Stimulated activated CD8-positive, alpha-beta memory T cell treated with anti-CD3 and anti-CD28 coated beads, Interleukin-4, amount 100 ng/mL, for 1 hour (primary cell): ENCODE measurements around the gene TMEM50B.
A peak's percentile ranks its signal among the peaks of the same experiment; 100 is the strongest.
"Not testable (repeated sequence)": the region's sequence is repeated elsewhere in the genome, so short reads cannot be mapped to it uniquely, and the experiment has no call there.

ENCODE experiments used
- DNase-seq, 2 donors: peaks; one replicate each; pipeline ENCODE4 v3.0.0-alpha.2; 2020; ENCODE audit warnings: low read depth in 2 of 2, low spot score in 1 of 2

Gene TMEM50B

DNA sequence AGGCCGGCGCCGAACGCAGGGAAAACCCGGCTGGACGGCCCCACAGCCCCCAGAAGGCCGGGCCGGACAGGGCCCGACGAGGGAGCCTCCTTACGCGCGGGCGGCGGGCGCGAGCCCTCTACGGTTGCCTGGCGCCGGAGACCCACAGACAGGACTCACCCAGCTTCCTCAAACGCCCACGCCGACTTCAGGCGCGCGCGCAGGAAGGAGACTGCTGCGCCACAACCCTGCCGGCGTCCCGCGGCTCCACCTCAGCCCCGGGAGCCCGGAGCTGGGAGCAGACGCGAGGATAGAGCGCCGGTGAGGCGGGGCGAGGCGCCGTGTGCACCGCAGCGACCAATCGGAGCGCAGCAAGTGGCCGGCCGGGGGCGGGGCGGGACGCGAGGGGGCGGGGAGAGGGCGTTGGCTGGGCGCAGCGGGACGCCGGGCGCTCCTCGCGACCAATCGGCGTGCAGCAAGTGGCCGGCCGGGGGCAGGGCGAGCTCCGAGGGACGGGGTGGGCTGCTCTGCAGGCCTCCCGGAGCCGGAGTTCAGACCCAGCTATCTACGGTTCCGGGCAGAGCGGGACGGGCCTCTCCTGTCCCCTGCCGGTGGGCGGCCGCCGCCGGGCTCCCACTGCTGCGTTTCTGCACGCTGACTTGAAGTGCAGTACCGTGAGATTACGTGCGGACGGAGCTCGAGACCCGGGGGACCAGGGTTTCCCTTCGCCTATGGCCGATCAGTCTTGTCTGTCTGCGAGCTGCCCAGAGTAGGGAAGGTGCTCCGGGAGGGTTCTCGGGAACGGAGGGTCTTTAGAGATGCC lies at the start of gene TMEM50B:
Gene TMEM50B, minus strand, starts transcription at position 296 of the 802 bp plus-strand sequence. CDS start 11,089 bp downstream, outside the sequence.
- DNase-seq, result peak; percentile 90 to 95

DNA sequence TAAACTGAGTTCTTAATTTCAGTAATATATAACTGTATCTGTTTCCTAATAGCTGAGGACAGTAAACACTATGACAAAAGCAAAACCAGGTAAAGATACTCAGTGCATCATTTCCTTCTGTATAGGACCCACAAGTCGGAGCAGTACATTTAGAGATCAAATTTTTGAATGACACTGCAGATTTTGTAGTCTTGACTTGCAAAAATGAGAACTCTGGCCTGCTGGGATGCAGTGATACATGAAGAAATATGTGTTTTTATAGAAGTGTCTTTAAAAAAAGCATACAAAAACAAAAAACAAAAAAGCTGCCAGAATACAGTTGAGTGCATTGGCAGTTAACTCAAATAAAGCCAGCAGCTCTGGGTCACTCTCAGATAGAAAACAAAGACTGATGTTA lies 43.2 kb upstream of the TMEM50B start:
- no peak for DNase-seq

DNA sequence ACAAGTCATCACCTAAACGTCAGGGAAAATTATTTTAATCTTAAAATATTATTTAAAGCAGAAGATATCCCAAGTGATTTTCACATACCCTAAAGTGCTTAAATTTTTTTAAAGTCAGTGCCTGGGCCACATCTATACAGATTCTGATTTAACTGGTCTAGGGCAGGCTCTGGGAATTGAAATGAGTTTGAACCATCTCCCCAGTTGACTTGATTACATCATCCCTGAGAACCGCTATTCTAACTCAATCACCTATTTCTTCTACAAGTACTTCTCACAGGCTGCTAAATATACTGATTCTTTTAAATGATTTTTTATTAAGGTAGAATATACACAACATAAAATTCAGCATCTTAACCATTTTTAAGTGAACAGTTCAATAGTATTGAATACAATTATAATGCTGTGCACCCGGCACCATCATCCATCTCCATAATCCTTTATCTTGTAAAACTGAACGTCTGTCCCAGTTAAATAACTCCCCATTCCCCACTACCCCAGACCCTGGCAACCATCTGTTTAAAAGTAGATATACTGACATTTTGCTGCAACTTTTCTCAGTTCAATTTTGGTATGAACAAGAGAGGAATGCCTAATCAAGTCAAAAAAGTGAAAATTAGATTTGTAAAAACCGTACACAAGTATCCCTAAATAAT lies 42.7 kb upstream of the TMEM50B start:
- DNase-seq, result no peak

DNA sequence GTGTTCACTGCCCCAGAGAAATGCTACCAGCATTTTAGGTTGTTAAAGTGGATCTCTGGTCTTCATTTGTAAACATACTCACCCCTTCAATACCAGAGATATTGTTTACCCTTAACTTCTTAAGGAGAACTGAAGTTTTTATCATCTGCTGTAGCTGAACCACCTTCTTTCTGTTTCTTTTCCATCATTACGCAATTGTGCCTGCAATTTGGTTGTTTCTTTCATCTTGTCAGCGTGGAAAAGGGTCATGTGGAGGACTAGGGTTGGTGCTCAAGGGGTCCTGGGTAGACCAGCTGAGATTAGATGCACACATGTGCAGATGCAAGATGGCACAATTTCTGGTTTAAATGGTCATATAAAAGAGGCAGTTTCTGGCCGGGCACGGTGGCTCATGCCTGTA lies 39.1 kb upstream of the TMEM50B start:
- DNase-seq, result no peak

DNA sequence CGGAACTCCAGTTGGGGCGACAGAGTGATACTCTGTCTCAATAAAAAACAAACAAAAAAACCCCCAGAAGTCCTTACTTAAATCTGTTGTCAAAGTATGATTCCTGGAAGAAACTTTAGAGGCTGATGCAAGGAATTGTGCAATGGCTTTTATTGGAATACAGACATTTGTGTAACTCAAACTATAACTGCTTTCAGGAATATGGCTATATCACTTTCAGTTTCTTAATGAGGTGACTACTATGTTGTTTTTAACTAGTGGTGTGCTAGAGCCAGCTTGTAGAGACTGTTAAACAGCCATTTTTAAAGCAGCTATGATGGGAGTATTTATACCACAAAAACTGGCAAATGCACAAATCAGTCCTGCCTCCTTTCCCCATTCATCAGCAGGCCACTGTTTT lies 34.5 kb upstream of the TMEM50B start:
- no peak for DNase-seq

DNA sequence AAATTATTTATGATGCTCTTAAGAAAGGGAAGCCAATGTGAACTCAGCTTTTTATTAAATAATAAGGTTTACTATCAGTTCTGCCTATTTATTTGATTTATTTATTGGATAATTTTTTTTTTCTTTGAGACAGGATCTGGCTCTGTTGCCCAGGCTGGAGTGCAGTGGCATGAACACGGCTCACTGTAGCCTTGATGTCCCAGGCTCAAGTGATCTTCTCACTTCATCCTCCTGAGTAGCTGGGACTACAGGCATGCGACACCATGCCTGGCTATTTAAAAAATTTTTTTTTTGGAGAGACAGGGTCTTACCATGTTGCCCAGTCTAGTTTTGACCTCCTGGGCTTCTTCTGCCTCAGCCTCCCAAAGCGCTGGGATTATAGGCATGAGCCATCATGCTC lies 32.7 kb upstream of the TMEM50B start:
- no peak for DNase-seq

DNA sequence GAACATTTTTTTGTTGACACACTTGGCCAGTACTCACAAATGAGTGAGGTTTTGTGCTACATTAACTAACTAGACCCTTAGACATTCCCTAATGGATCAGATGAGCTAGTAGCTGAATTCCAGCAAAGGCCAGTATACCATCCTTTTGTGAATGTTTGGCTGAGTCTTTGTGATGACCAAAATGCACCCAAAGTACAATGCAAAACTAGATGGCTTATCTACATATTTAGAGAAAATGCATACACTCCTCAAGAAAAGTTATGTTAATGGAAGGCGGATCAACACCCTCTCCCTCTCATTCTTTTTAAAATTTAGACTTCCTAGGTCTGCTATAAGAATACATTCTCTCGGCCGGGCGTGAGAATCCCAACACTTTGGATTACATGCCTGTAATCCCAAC lies 31.9 kb upstream of the TMEM50B start:
- no peak for DNase-seq

DNA sequence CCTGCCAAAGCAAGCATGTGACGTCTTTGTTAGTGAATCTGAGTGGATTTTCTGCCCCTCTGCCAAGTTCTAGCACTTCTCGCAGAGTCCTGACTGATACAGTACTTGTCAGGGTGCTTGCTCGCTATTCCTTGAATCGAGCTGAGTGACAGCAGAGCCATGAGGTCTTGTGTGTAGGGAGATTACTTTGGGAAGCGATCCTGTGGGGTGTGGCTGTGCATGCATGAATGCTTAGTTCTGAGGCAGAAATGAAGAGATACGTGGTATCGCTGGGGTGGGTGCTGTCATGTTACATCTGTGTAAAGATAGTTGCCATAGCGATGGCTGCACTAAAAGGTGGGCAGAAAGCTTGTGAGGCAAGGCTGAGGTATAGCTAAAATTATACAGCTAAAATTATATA lies 31.1 kb upstream of the TMEM50B start:
- no peak for DNase-seq

DNA sequence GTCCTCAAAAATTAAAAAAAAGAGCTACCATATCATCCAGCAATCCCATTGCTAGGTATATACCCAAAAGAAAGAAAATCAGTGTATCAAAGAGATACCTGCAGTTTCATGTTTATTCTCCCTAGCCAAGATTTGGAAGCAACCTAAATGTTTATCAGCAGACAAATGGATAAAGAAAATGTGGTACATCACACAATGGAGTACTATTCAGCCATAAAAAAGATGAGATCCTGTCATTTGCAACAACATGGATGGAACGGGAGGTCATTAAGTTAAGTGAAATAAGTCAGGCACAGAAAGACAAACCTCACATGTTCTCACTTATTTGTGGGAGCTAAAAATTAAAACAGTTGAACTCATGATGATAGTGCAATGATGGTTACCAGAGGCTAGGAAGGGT lies 27.2 kb upstream of the TMEM50B start:
- not testable (repeated sequence) for DNase-seq

DNA sequence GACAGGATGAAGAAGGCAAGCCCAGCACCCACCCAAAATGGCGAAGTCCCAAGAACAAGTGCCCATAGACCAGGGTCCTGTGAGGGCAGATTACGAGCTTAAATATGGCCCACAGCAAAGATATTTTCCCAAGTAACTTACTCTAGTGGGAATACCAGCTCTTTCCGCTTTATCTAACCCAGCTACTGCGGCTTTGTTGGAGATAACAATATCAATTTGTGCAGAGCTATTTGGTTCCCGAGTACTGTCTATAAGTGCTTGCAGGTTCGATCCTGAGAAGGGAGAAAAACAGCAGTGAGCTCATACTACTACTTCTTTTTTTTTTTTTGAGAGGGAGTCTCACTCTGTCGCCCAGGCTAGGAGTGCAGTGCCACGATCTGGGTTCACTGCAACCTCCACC lies 26.1 kb upstream of the TMEM50B start:
- no peak for DNase-seq

DNA sequence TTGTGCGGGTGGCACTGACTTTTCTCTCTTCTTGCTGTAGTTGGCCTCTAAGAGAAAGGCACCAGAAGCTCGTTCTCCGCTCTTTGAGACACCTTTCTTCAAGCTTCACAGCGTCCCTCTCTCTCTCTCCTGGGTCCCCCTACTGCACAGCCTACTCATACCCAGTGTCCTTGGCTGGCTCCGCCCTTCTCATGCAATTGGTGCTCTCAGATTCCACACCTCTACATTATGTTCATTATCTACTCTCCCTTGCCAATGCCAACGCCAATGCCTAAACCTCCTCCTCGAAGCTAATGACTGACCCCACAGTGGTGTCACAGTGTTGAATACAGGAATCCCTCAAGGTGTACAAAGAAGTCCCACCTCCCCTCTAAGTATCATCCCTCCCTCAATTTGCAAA lies 16.6 kb upstream of the TMEM50B start:
- DNase-seq, result no peak

DNA sequence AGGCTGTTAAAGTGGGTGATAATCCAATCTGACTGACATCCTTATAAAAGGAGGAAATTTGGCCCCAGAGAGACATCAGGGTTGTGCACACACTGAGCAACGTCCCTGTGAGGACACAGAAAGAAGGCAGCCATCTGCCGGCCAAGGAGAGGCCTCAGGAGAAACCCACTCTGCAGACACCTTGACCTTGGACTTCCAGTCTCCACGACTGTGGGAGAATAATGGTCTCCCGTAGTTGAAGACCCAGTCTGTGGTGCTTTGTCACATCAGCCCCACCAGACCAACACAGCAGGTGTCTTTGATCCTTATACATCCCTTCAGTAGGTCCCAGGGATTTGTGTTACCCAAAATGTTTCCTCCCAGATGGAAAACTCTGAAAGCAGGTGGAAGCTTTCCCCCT lies 16.0 kb upstream of the TMEM50B start:
- no peak for DNase-seq

DNA sequence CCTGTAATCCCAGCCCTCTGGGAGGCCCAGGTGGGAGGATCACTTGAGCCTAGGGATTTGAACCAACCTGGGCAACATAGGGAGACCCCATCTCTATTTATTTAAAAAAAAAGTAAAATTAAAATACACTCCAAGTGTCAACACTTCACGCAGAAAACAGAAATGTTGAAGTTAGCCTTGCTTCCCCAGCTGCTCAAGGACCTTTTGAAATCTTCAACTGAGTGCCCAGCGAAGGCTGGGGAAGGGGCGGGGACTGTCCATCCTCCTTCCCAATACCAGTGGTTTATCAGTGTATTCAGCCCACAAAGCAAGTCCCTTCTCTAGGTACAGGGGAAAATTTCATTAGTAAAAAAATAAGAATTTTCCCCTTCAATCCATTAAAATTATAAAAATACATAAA lies 14.0 kb upstream of the TMEM50B start:
- DNase-seq, result no peak

DNA sequence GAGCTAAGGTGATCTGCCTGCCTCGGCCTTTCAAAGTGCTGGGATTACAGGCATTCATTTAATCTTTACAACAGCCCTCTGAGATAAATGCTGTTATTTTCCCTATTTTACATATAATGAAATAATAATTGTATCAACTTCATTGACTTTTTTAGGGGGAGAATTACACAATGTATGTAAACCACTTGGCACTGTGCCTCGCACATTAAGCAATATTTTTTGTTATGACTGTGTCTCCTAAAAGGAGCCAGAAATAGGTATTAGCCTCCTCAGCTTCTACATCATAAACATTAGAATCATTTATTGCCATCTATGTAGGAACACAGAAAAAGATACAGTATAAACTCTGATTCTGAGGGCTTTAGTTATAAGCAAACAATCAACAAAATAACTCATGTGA lies 12.8 kb upstream of the TMEM50B start:
- DNase-seq, result no peak

DNA sequence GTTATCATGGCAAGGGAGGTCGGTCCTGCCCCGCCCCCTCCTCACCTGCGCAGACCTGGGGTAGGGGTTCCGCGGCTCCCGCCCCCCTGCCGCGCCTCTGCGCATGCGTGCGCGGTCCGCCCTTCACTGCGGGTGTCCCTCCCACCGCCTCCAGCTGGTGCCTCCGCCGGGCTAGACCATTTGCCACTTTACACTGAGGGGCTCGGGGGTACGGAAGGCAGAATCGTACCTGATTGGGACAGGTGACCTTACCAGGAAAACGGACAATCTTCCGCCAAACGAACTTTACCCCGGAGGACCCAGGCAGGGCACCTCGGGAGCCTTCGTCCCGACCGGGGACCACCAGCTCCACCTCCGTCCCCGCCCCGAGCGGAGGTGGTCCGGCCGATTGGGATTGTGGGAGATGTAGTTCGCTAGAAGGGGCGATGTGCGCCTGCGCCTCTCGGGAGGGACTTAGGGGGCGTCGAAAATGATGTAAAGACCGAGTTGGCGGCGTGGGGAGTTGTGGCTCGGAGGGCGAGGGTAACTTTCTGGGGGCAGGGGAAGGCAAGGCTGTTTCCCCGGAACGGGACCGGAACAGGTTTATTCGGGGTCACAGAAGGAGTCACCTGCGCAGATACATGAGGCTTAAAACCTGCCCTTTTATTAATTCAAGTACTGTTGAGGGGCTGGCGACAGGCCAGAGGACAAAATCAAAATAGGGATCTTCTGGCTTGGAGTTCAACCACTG lies 11.8 kb upstream of the TMEM50B start, which contains the start of gene DNAJC28:
Gene DNAJC28, minus strand, starts transcription at position 344 of the 730 bp plus-strand sequence. CDS start 2,323 bp downstream, outside the sequence.
- DNase-seq, result peak; percentile 87 to 94

DNA sequence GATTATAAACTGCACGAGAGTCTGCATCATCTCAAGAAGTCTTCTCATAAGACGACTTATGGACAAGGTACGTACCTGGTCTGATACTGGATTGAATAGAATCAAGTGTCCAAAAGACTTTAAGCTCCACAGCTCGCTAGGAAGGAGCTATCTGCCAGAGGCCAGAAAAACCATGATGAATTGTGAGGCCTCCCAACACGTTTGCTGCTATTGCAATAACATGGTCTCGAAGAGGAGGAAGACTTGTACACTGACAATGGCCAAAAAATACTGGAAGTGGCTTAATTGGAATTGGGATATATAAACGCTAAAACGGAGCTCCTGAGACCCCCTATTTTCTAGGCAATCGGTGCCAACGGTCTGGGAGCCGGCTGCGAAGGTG lies 11.2 kb upstream of the TMEM50B start:
- no peak for DNase-seq

DNA sequence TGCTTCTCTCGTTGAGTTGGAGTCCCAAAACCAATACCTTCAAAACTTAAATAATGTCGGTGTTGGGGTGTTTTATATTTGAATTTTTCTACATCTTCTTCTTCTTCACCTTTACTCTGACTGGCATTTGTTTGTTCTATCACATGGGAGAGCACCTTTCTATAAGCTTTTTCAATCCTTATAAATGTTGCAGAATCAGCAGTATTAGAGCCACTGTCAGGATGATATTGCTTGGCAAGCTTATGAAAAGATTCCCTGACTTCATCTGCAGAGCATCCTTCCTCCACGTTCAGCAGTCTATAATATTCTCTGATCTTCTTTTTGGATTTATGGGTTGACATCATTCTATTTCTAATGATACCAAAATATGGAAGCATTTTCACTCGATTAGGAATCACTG lies 9.2 kb upstream of the TMEM50B start:
- DNase-seq, result no peak

DNA sequence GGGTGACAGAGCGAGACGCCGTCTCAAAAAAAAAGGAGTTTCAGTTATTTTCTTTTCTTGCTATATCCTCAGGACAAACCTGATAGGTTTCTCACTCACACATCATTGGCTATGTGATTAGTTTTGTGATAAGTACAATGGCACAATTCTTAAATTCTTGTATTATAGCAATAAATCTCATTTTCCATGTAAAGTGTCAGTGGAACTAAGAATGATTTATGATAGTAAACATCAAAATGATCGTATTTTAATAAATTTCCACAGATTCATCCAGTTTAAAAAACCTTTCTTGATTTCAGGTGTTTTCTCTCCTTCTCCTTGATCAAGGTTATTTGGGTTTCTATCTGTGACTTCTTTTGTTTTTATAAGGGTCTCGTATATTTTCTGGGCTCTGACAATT lies 8.2 kb upstream of the TMEM50B start:
- no peak for DNase-seq

DNA sequence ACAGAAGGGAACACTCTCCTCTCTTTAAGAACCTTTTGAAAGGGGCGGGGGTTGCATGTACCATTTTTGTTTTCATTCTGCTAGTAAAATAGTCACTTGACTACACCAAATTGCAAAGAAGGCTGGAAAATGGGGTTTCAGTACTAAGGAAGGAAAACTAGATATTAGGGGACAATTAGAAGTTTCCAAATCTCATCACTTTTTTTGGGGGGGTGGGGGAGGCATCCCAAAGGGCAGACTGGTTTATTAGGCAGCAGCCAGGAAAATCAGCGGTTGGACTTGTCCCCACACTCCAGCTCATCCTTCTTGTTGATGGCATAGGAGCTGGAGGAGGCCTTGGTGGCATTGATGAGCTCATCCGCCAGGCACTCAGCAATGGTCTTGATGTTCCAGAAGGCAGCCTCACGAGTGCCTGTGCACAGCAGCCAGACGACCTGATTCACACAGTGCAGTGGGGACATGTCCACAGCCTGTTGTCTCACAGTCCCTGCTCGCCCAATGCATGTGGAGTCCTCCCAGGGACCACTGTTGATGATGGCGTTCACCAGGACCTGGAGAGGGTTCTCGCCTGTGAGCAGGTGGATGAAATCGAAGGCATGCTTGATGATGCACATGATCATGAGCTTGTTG lies 1.7 kb upstream of the TMEM50B start:
- DNase-seq, result no peak

DNA sequence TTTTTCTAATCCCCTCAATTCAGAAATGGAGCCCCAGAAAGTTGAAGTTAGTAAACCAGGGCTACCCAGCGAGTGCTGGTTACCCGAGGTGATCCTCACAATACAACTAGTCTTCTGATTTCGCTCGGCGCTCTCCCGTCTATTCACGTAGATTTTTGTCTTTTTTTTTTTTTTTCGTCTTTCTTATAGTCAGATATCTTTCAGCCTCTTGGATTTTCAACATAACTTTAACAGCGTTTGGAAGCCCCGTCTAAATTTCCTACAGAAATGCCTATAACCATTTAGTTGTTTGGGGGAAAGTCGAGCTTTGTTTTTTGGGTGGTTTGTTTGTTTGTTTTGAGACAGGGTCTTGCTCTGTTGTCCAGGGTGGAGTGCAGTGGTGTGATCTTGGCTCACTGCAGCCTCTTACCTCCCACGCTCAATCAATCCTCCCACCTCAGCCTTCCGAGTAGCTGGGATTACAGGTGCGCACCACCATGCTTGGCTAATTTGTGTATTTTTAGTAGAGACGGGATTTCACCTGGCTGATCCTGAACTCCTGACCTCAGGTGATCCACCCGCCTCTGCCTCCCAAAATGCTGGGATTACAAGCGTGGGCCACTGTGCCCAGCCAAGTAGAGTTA lies 818 bp upstream of the TMEM50B start:
- no peak for DNase-seq
